Uterus (tissue), 2 donors: Measurements from ENCODE around the gene USO1.

Experiments used
- CTCF ChIP-seq, 4 experiments: fragments of 200-600 bp in 2 of 4; fragments of 450-650 bp in 2 of 4; sonication (generic) in 2 of 4; IDR thresholded peaks; one replicate each; pipeline ENCODE4 v1.5.1; 2016 to 2019; ENCODE audit warnings: antibody characterized with exemption in 4 of 4, mild to moderate bottlenecking in 2 of 4, moderate library complexity in 1 of 4
- POLR2A ChIP-seq, 2 donors: fragments of 450-650 bp; IDR thresholded peaks; one replicate each; pipeline ENCODE4 v1.6.1; 2016; ENCODE audit warnings: antibody characterized with exemption in 2 of 2, mild to moderate bottlenecking in 1 of 2, moderate library complexity in 1 of 2

DNA sequence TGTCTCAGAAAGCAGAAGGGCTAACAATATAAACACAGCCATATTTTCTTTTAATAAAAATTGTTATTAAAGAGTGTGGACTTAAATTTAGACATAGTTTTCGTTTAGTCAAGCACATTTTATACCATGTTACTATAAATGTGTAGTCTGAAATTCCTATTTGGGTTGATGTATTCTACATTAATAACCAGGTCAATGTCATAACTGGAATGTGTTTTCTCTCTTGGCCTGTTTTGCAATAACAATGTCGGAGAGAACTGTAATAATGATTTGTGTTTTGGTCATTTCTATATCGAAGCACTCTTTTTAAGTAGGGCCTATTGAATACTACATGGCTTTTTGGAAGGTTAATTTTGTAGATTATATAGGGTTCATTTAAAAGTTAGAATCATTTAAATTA, 5.5 kb downstream of the USO1 start:
- TF ChIP-seq CTCF (IDR thresholded peaks at IDR 0.05) (no peak), POLR2A (IDR thresholded peaks at IDR 0.05) (no peak)
